SK-N-SH (cell line): Measurements from ENCODE around the gene DLEC1. TPM values are rescaled to one million over a fixed set of nuclear protein-coding genes. Genes with fewer than 3 reads are reported as not detected.

ENCODE experiments used
- CTCF ChIA-PET: fragments of 300-600, 350-600 bp; formaldehyde crosslinking; extraction: SDS; loops from one replicate; lab custom pipeline; 2021; lab: Yijun Ruan, JAX
- POLR2A ChIA-PET: fragments of 350-600 bp; sonication (Branson Sonifier 250); formaldehyde crosslinking; extraction: SDS; loops from one replicate; lab custom pipeline; 2020; ENCODE audit warnings: antibody characterized with exemption, inconsistent platforms; lab: Yijun Ruan, JAX
- DNase-seq: peaks from one replicate; pipeline ENCODE4 v3.0.0; 2012
- H2AFZ ChIP-seq: fragments of 200-600 bp; sonication (generic); 2 replicates; pipeline ENCODE4 v1.8.1; 2016; ENCODE audit warnings: antibody characterized with exemption, mild to moderate bottlenecking, low read depth
- H3F3A ChIP-seq: fragments of 200-600 bp; sonication (generic); replicated peaks from 2 replicates; pipeline ENCODE3; 2016; ENCODE audit warnings: antibody characterized with exemption, mild to moderate bottlenecking; ENCODE audit not compliant: insufficient read depth
- H3K27ac ChIP-seq, 2 experiments: fragments of 200-500 bp in 1 of 2; fragments of 200-600 bp in 1 of 2; sonication (Bioruptor generic) in 1 of 2; sonication (generic), shearing (Covaris generic) in 1 of 2; 2 replicates each; pipeline versions ENCODE4 v1.5.1 to v1.6.1; 2014 to 2016; ENCODE audit warnings: low read depth in 2 of 2, inconsistent platforms in 1 of 2, low read length in 1 of 2, mild to moderate bottlenecking in 1 of 2, mixed read lengths in 1 of 2
- H3K27me3 ChIP-seq: fragments of 200-600 bp; sonication (generic), shearing (Covaris generic); 2 replicates; pipeline ENCODE4 v1.6.1; 2016; ENCODE audit warnings: mixed run types; ENCODE audit not compliant: insufficient read depth
- H3K36me3 ChIP-seq, 2 experiments: fragments of 200-500 bp in 1 of 2; fragments of 200-600 bp in 1 of 2; sonication (Bioruptor generic) in 1 of 2; sonication (generic) in 1 of 2; replicated peaks in 1 of 2; 2 replicates each; pipeline versions ENCODE3 to v1.5.1; 2014 to 2016; ENCODE audit warnings: low read length in 1 of 2, mild to moderate bottlenecking in 1 of 2; ENCODE audit not compliant: insufficient read depth in 2 of 2, control insufficient read depth in 1 of 2
- H3K4me1 ChIP-seq, 2 experiments: fragments of 200-500 bp in 1 of 2; fragments of 200-600 bp in 1 of 2; sonication (Bioruptor generic) in 1 of 2; sonication (generic), shearing (Covaris generic) in 1 of 2; 2 replicates each; pipeline versions ENCODE4 v1.5.1 to v1.6.1; 2014 to 2016; ENCODE audit warnings: low read depth in 1 of 2, low read length in 1 of 2, mixed run types in 1 of 2; ENCODE audit not compliant: insufficient read depth in 2 of 2, control insufficient read depth in 1 of 2
- H3K4me2 ChIP-seq: fragments of 200-600 bp; sonication (generic), shearing (Covaris generic); 2 replicates; pipeline ENCODE4 v1.6.1; 2017; ENCODE audit warnings: mixed run types
- H3K4me3 ChIP-seq, 2 experiments: fragments of 200-500 bp in 1 of 2; fragments of 200-600 bp in 1 of 2; sonication (Bioruptor generic) in 1 of 2; sonication (generic), shearing (Covaris generic) in 1 of 2; 2 replicates each; pipeline versions ENCODE4 v1.5.1 to v1.8.1; 2014 to 2016; ENCODE audit warnings: low read depth in 2 of 2, inconsistent platforms in 1 of 2, low read length in 1 of 2, mild to moderate bottlenecking in 1 of 2, mixed read lengths in 1 of 2, moderate library complexity in 1 of 2
- H3K79me2 ChIP-seq: fragments of 200-600 bp; sonication (generic); 2 replicates; pipeline ENCODE4 v1.8.1; 2017; ENCODE audit warnings: mild to moderate bottlenecking; ENCODE audit not compliant: insufficient read depth
- H3K9ac ChIP-seq: fragments of 200-600 bp; sonication (generic); 2 replicates; pipeline ENCODE4 v1.6.1; 2017; ENCODE audit warnings: mixed run types
- H3K9me2 ChIP-seq: fragments of 200-600 bp; sonication (generic); 2 replicates; pipeline ENCODE4 v1.6.1; 2017; ENCODE audit warnings: mixed run types
- H3K9me3 ChIP-seq: fragments of 200-600 bp; sonication (generic); 2 replicates; pipeline ENCODE4 v1.6.1; 2017; ENCODE audit warnings: mixed run types, mild to moderate bottlenecking, moderate library complexity
- H4K20me1 ChIP-seq: fragments of 200-600 bp; sonication (generic); 2 replicates; pipeline ENCODE4 v1.6.1; 2017; ENCODE audit warnings: mild to moderate bottlenecking, mixed run types; ENCODE audit not compliant: insufficient read depth
- ELF1 ChIP-seq: IDR thresholded peaks from 2 replicates; pipeline ENCODE4 v1.4.0; 2012
- EP300 ChIP-seq, 2 experiments: IDR thresholded peaks; 2 replicates each; pipeline versions ENCODE4 v1.4.0 to v1.6.1; 2012; ENCODE audit warnings: borderline replicate concordance in 1 of 2, low read depth in 1 of 2, low read length in 1 of 2
- EZH2phosphoT487 ChIP-seq: fragments of 200-600 bp; sonication (generic); IDR thresholded peaks from 2 replicates; pipeline ENCODE4 v1.6.1; 2017; ENCODE audit warnings: low read depth, mixed run types, mild to moderate bottlenecking, antibody characterized with exemption, moderate library complexity, borderline replicate concordance
- FOSL2 ChIP-seq: IDR thresholded peaks from 2 replicates; pipeline ENCODE4 v1.4.0; 2012; ENCODE audit warnings: low read depth, mild to moderate bottlenecking, moderate library complexity, borderline replicate concordance
- FOXM1 ChIP-seq: IDR thresholded peaks from 2 replicates; pipeline ENCODE4 v1.4.0; 2012; ENCODE audit warnings: low read depth, mild to moderate bottlenecking
- IRF3 ChIP-seq: fragments of 150-350 bp; IDR thresholded peaks from 2 replicates; pipeline ENCODE4 v1.6.1; 2016; ENCODE audit warnings: mild to moderate bottlenecking, low read depth, low read length
- MEF2A ChIP-seq: IDR thresholded peaks from 2 replicates; pipeline ENCODE4 v1.4.0; 2012; ENCODE audit warnings: low read depth, borderline replicate concordance
- NRF1 ChIP-seq: IDR thresholded peaks from 2 replicates; pipeline ENCODE4 v1.6.1; 2012; ENCODE audit warnings: low read depth, mild to moderate bottlenecking, low read length
- POLR2AphosphoS5 ChIP-seq: IDR thresholded peaks from 2 replicates; pipeline ENCODE4 v1.6.1; 2012; ENCODE audit warnings: low read depth, low read length
- RAD21 ChIP-seq: IDR thresholded peaks from 2 replicates; pipeline ENCODE4 v1.6.1; 2012; ENCODE audit warnings: mild to moderate bottlenecking, low read length
- REST ChIP-seq: IDR thresholded peaks from 2 replicates; pipeline ENCODE4 v1.6.1; 2012; ENCODE audit warnings: mild to moderate bottlenecking, low read depth, low read length, moderate library complexity
- RFX5 ChIP-seq: IDR thresholded peaks from 2 replicates; pipeline ENCODE4 v1.6.1; 2012; ENCODE audit warnings: mild to moderate bottlenecking, improper control_type of control experiment, low read length
- RXRA ChIP-seq: IDR thresholded peaks from 2 replicates; pipeline ENCODE4 v1.4.0; 2012; ENCODE audit warnings: low read depth, mild to moderate bottlenecking, borderline replicate concordance
- SIN3A ChIP-seq: IDR thresholded peaks from 2 replicates; pipeline ENCODE4 v1.6.1; 2012; ENCODE audit warnings: low read depth, mild to moderate bottlenecking, low read length, moderate library complexity, borderline replicate concordance
- SMC3 ChIP-seq: IDR thresholded peaks from 2 replicates; pipeline ENCODE4 v1.6.1; 2012; ENCODE audit warnings: low read depth, low read length, improper control_type of control experiment
- TCF12 ChIP-seq: IDR thresholded peaks from 2 replicates; pipeline ENCODE4 v1.4.0; 2012
- TEAD4 ChIP-seq: IDR thresholded peaks from 2 replicates; pipeline ENCODE4 v1.4.0; 2012; ENCODE audit warnings: mild to moderate bottlenecking, borderline replicate concordance; ENCODE audit not compliant: insufficient read depth
- USF1 ChIP-seq: IDR thresholded peaks from 2 replicates; pipeline ENCODE4 v1.4.0; 2012; ENCODE audit warnings: low read depth, borderline replicate concordance
- USF2 ChIP-seq: fragments of 150-350 bp; IDR thresholded peaks from 2 replicates; pipeline ENCODE4 v1.6.1; 2017; ENCODE audit warnings: antibody characterized with exemption, low read length, low read depth, borderline replicate concordance
- YY1 ChIP-seq: IDR thresholded peaks from 2 replicates; pipeline ENCODE4 v1.4.0; 2012; ENCODE audit warnings: low read depth, mild to moderate bottlenecking
- ZBTB33 ChIP-seq: IDR thresholded peaks from 2 replicates; pipeline ENCODE4 v1.4.0; 2012; ENCODE audit warnings: low read depth, borderline replicate concordance
- WGBS: methylation state at CpG from one replicate; pipeline ENCODE4 v1.1.6; 2017; ENCODE audit warnings: low lambda C conversion rate; 5-methylcytosine and 5-hydroxymethylcytosine counted together
- polyA plus RNA-seq, 3 experiments: library from polyadenylated mRNA; depleted of rRNA; stranded (reverse); fragments of >200 nt; gene quantifications; 2 replicates each; pipeline ENCODE4 v1.2.3, GENCODE V29; 2012

Gene DLEC1
- polyA plus RNA-seq, 1 of the 3 experiments (the other 2 are of a cell fraction), result 0.02 TPM

- POLR2A ChIA-PET, result interaction anchor here (2.7 to 3.9 kb wide), 2 partner anchors 26 to 27 kb away, joined by 21 to 25 read pairs; partner anchors contain the start of gene OXSR1
- H3K4me1 ChIP-seq, result peaks cover 16 to 31% of the 10 kb centered on the region in 2 experiments; a peak in 2 of 4 replicates
- no peaks in the 10 kb centered on the region for H3K9me3 ChIP-seq
- 0 out of 2 replicates have a peak, but pooled peaks cover 13% of the 10 kb centered on the region for H4K20me1 ChIP-seq
- 18% methylated on average over 26 of the region's 65 CpGs for WGBS
- CTCF ChIA-PET, result interaction anchor here (0.5 to 2.5 kb wide), 5 partner anchors 10 to 208 kb away, joined by 3 to 9 read pairs (median 5); partner anchors contain the start of genes OXSR1 and XYLB
- H3K9me2 ChIP-seq, result no peaks in the 10 kb centered on the region
- peak within 1 kb of the TSS; percentile 85 to 94 for H3K4me3 ChIP-seq
- peaks cover 43% of the 10 kb centered on the region for H3K79me2 ChIP-seq
- H3K27me3 ChIP-seq, result no peaks in the 10 kb centered on the region
- peak within 1 kb of the TSS; percentile 89 for H3K9ac ChIP-seq
- H3K27ac ChIP-seq, result peak within 1 kb of the TSS; percentile 89 to 91
- H3F3A ChIP-seq, result peaks cover 2% of the 10 kb centered on the region
- H3K36me3 ChIP-seq, result peaks cover 10 to 29% of the 10 kb centered on the region in 2 experiments
- peak within 1 kb of the TSS; percentile 99 for H2AFZ ChIP-seq
- peak; percentile 75 for DNase-seq
- peak within 1 kb of the TSS; percentile 99 for H3K4me2 ChIP-seq
- no peak for TF ChIP-seq EP300 (IDR thresholded peaks at IDR 0.05; ENCODE audit: borderline replicate concordance in 1 of 2, low read depth in 1 of 2, low read length in 1 of 2)
- no peak for TF ChIP-seq TEAD4
- TF ChIP-seq SIN3A, result no peak
- TF ChIP-seq MEF2A, result no peak
- TF ChIP-seq POLR2AphosphoS5, result peak; percentile 77
- no peak for TF ChIP-seq NRF1
- no peak for TF ChIP-seq USF2
- TF ChIP-seq FOSL2, result no peak
- no peak for TF ChIP-seq IRF3
- TF ChIP-seq TCF12, result no peak
- TF ChIP-seq USF1, result no peak
- TF ChIP-seq EZH2phosphoT487, result no peak
- TF ChIP-seq FOXM1, result no peak
- no peak for TF ChIP-seq SMC3
- no peak for TF ChIP-seq ZBTB33
- no peak for TF ChIP-seq RFX5
- TF ChIP-seq YY1, result peak; percentile 80
- no peak for TF ChIP-seq RXRA
- no peak for TF ChIP-seq RAD21
- peak; percentile 55 for TF ChIP-seq ELF1
- TF ChIP-seq REST, result no peak
Measured at GRCh38 chr3:38138349-38139190, 99.6 kb downstream of the DLEC1 start, which contains the start of gene MYD88. Gene MYD88, plus strand, starts transcription at chr3:38138661. Its CDS starts 40 bp downstream, at chr3:38138701.
